ENCODE data around the gene DRAXIN. TPM values are rescaled to one million over a fixed set of nuclear protein-coding genes. Genes with fewer than 3 reads are reported as not detected.

DRAXIN gene
- total RNA-seq, 4 donors from 2014 or later = 0.14 to 0.16 TPM; not detected in 2

DNA sequence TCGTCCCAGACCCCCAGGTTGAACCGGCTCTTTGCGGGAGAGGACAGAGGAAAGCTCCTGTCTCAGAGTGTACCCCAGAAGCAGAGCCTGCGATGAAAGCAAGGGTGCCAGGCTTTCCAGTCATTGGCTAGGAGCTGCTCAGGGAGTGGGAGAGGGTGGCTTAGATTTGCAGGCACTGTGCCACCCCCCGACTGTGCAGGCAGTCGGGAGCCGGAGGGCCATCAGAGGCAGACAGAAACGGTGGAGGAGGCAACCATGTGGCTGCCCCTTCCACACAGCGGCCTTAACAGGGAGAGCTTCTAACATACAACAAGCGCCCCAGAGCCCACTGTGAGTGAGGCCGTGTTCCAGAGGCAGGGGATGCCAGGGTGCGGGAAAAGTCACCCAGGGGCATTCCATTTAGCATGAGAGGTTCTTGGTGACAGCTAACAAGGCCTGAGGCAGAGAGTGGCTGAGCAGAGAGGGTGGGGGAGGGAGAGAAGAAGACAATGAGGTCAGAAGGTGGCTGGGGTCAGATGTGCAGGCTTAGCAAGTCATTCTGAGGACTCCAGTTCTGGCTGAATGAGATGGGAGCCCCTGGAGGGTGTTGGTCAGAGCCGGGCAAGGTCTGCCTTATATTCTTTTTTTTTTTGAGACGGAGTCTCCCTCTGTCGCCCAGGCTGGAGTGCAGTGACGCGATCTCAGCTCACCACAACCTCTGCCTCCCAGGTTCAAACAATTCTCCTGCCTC lies 61.0 kb downstream of the DRAXIN start:
- no peak for DNase-seq
- H3K4me1 ChIP-seq = no peaks in the 10 kb centered on the region
- intact Hi-C loops (cut with DNase I; ENCODE audit: low total_unique reads) (no loop called here), in situ Hi-C loops (cut with MboI; ENCODE audit: low pct_ligation_motif_present in 1 of 4, low pct_unique_long_range_greater_than_20kb in 1 of 4, low sequenced_read_pairs in 3 of 4) (no loop called here)
- no peaks in the 10 kb centered on the region for H3K9me3 ChIP-seq
- peaks cover 7% of the 10 kb centered on the region for H3K27me3 ChIP-seq
- TF ChIP-seq POLR2AphosphoS5 (IDR thresholded peaks at IDR 0.05) (no peak), POLR2A (IDR thresholded peaks at IDR 0.05) (no peak), EP300 (IDR thresholded peaks at IDR 0.05; ENCODE audit: low read depth) (no peak)
- TF ChIP-seq, protein P1, sequence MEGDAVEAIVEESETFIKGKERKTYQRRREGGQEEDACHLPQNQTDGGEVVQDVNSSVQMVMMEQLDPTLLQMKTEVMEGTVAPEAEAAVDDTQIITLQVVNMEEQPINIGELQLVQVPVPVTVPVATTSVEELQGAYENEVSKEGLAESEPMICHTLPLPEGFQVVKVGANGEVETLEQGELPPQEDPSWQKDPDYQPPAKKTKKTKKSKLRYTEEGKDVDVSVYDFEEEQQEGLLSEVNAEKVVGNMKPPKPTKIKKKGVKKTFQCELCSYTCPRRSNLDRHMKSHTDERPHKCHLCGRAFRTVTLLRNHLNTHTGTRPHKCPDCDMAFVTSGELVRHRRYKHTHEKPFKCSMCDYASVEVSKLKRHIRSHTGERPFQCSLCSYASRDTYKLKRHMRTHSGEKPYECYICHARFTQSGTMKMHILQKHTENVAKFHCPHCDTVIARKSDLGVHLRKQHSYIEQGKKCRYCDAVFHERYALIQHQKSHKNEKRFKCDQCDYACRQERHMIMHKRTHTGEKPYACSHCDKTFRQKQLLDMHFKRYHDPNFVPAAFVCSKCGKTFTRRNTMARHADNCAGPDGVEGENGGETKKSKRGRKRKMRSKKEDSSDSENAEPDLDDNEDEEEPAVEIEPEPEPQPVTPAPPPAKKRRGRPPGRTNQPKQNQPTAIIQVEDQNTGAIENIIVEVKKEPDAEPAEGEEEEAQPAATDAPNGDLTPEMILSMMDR (IDR thresholded peaks at IDR 0.05) = no peak
- no peak overlapping the region for H3K4me3 ChIP-seq
- WGBS, 2 donors (ENCODE audit: low coverage in 1 of 2) = 25 to 60% methylated on average over 4 to 17 of the region's 17 CpGs
- H3K27ac ChIP-seq = no peak overlapping the region
- no peaks in the 10 kb centered on the region for H3K36me3 ChIP-seq

DNA sequence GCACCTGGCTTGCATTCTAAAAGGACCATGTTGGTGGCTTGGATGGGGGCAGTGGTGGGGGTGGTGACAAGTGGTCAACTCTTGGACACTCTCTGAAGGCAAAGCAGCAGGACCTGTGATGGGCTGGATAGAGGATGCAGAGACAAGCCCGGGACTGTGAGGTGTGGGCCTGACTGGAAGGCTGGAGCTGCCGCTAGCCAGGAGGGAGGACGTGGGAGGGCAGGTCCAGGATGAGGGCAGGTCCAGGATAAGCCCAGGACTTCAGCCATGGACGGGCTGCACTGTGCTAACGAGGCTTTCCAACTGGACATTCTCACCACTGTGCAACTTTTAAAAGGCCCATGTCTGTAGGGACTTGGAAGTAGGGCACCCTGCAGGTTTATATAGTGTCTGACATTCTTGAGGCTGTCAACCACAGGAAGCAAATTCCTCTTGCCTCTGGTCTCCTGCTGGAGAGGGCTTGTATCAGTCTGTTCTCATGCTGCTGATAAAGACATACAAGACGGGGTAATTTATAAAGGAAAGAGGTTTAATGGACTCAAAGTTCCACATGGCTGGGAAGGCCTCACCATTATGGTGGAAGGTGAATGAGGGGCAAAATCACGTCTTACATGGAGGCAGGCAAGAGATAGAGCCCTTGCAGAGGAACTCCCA lies 62.2 kb downstream of the DRAXIN start:
- TF ChIP-seq, protein P1 (IDR thresholded peaks at IDR 0.05) = no peak
- no peak for TF ChIP-seq EP300 (IDR thresholded peaks at IDR 0.05; ENCODE audit: low read depth)
- TF ChIP-seq POLR2A (IDR thresholded peaks at IDR 0.05) = no peak
- TF ChIP-seq POLR2AphosphoS5 (IDR thresholded peaks at IDR 0.05) = no peak
- DNase-seq = no peak
- Histone ChIP-seq H3K27ac (no peak overlapping the region), H3K4me3 (no peak overlapping the region), H3K36me3 (no peaks in the 10 kb centered on the region), H3K9me3 (no peaks in the 10 kb centered on the region), H3K27me3 (peaks cover 7% of the 10 kb centered on the region), H3K4me1 (no peaks in the 10 kb centered on the region)
- in situ Hi-C loops (cut with MboI; ENCODE audit: low pct_ligation_motif_present in 1 of 4, low pct_unique_long_range_greater_than_20kb in 1 of 4, low sequenced_read_pairs in 3 of 4) = no loop called here
- WGBS, 2 donors (ENCODE audit: low coverage in 1 of 2) = 63 to 65% methylated on average over 2 to 7 of the region's 7 CpGs
- intact Hi-C loops (cut with DNase I; ENCODE audit: low total_unique reads) = no loop called here

DNA sequence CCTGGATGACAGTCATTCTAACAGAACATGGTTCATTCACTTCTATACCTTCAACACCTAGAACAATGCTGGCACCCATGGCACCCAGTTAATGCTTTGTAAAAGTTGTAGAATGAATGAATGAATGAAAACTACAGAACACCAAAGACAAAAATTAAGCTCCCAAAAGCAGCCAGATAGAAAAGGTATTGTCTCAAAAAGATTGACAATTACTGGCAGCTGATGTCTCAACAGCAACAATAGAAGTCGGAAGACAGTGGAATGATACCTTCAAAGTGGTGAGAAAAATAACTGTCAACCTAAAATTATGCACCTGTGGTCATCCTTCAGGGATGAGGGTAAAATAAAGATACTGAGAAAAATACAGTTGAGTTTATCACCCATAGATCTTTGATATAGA lies 65.5 kb downstream of the DRAXIN start:
- 92 to 94% methylated on average over 1 of the region's 1 CpG for WGBS, 2 donors (ENCODE audit: low coverage in 1 of 2)
- no peak overlapping the region for H3K27ac ChIP-seq
- H3K9me3 ChIP-seq = no peaks in the 10 kb centered on the region
- H3K4me1 ChIP-seq = peaks cover 0 to 3% (median 0%) of the 10 kb centered on the region in 4 donors
- no peak for DNase-seq
- no peak overlapping the region for H3K4me3 ChIP-seq
- H3K36me3 ChIP-seq = no peaks in the 10 kb centered on the region
- intact Hi-C loops (cut with DNase I; ENCODE audit: low total_unique reads) = no loop called here
- H3K27me3 ChIP-seq = peaks cover 20% of the 10 kb centered on the region
- in situ Hi-C loops (cut with MboI; ENCODE audit: low pct_ligation_motif_present in 1 of 4, low pct_unique_long_range_greater_than_20kb in 1 of 4, low sequenced_read_pairs in 3 of 4) = no loop called here
- TF ChIP-seq, protein P1 (IDR thresholded peaks at IDR 0.05) = no peak

DNA sequence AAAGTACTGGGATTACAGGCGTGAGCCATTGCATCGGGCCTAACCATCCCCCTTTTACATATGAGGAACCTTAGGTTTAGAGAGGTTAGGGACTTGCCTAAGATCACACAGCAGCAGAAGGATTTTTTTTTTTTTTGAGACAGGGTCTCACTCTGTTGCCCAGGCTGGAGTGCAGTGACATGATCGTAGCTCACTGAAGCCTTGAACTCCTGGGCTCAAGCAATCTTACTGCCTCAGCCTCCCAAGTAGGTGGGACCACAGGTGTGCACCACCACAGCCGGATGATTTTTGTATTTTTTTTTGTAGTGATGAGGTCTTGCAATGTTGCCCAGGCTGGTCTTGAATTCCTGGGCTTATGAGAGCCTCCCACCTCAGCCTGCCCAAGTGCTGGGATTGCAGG lies 68.3 kb downstream of the DRAXIN start:
- intact Hi-C loops (cut with DNase I; ENCODE audit: low total_unique reads) = no loop called here
- Histone ChIP-seq H3K4me3 (no peak overlapping the region), H3K27me3 (peaks cover 29% of the 10 kb centered on the region), H3K27ac (no peak overlapping the region), H3K9me3 (no peaks in the 10 kb centered on the region), H3K4me1 (peaks cover 0 to 5% (median 0%) of the 10 kb centered on the region in 4 donors), H3K36me3 (no peaks in the 10 kb centered on the region)
- in situ Hi-C loops (cut with MboI; ENCODE audit: low pct_ligation_motif_present in 1 of 4, low pct_unique_long_range_greater_than_20kb in 1 of 4, low sequenced_read_pairs in 3 of 4) = no loop called here
- TF ChIP-seq POLR2A (IDR thresholded peaks at IDR 0.05) = no peak
- TF ChIP-seq, protein P1 (IDR thresholded peaks at IDR 0.05) = no peak
- TF ChIP-seq EP300 (IDR thresholded peaks at IDR 0.05; ENCODE audit: low read depth) = no peak
- DNase-seq = no peak
- WGBS, 2 donors (ENCODE audit: low coverage in 1 of 2) = 81 to 88% methylated on average over 2 to 4 of the region's 4 CpGs
